GM12892 (cell line): ENCODE measurements around the gene MCM10.

Experiments
- POLR2A ChIP-seq: IDR thresholded peaks from 2 replicates; pipeline ENCODE4 v1.6.1; 2011; ENCODE audit warnings: low read depth, low read length, control low read depth
- POLR2AphosphoS5 ChIP-seq: IDR thresholded peaks from 2 replicates; pipeline ENCODE4 v1.6.1; 2011; ENCODE audit warnings: low read depth, low read length, control low read depth
- TAF1 ChIP-seq: IDR thresholded peaks from 2 replicates; pipeline ENCODE4 v1.6.1; 2011; ENCODE audit warnings: low read depth, mild to moderate bottlenecking, control low read depth, low read length, borderline replicate concordance

DNA sequence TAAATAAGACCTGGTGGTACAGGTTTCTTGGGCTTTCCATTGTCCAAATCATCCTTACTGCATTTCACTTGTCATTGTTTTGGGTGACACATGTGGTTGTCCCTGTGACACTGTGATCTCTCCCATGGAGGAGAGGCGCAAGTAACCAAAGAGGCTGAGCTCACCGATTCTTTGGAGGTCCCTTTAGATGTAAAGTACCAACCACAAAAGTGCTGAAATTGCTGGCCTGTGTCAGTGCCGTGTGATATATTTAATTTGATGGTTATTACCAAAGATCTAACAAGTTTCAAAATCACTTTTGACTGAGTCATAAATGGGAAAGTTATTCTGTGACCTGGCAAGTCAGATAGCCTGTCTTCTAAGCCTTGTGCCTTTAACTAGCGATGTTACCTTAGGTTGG, 19.4 kb downstream of the MCM10 start:
- TF ChIP-seq POLR2A (no peak), POLR2AphosphoS5 (no peak), TAF1 (no peak)
